K562 (cell line): ENCODE results near the gene MBP. TPM values are rescaled to one million over a fixed set of nuclear protein-coding genes. Genes with fewer than 3 reads are reported as not detected.

ENCODE experiments used
- ATAC-seq: fragments of 200-7000 bp; cut with Tn5 transposase; 3 replicates; pipeline ENCODE4 v1.9.1; 2020; ENCODE audit warnings: moderate library complexity
- BruUV-seq: library from RNA; stranded (reverse); fragments of 400-500 nt; replicated peaks from 2 replicates; lab custom pipeline; 2021; lab: Mats Ljungman, UMichigan
- CTCF ChIA-PET: fragments of 300-600 bp; formaldehyde crosslinking; extraction: SDS; loops from one replicate; lab custom pipeline; 2021; ENCODE audit warnings: low intra/inter-chr PET ratio; lab: Yijun Ruan, JAX
- POLR2A ChIA-PET: fragments of 300-600, 350-650 bp; sonication (Branson Sonifier 250); formaldehyde crosslinking; extraction: SDS; loops from one replicate; lab custom pipeline; 2021; ENCODE audit warnings: antibody characterized with exemption, inconsistent platforms; lab: Yijun Ruan, JAX
- DNase-seq, 4 experiments: peaks; one replicate each; pipeline versions ENCODE4 v3.0.0 to v3.0.0-alpha.2; 2011 to 2018; ENCODE audit warnings: low spot score in 3 of 4, mixed read lengths in 3 of 4; ENCODE audit errors: extremely low read depth in 1 of 4
- FAIRE-seq: peaks from 2 replicates; lab custom pipeline; 2011; peaks lifted over from hg19 to GRCh38; lab: Jason Lieb, UNC
- H2AFZ ChIP-seq: 2 replicates; pipeline ENCODE4 v1.6.0; 2011; ENCODE audit warnings: low read depth, low read length, control low read depth, inconsistent platforms
- H3K27ac ChIP-seq: fragments of 200-600 bp; 3 replicates; pipeline ENCODE4 v1.8.0; 2011; ENCODE audit warnings: low read depth, mild to moderate bottlenecking, control low read depth, inconsistent platforms, low read length, moderate library complexity, mixed read lengths; ENCODE audit errors: extremely low read depth
- H3K27me3 ChIP-seq, 2 experiments: fragments of 300-600 bp in 1 of 2; 2 replicates in 1 of 2; 3 replicates in 1 of 2; pipeline versions ENCODE4 v1.6.0 to v1.8.0; 2011; ENCODE audit warnings: inconsistent platforms in 2 of 2, low read length in 2 of 2, mild to moderate bottlenecking in 1 of 2, mixed read lengths in 1 of 2, moderate library complexity in 1 of 2; ENCODE audit not compliant: control insufficient read depth in 2 of 2, insufficient read depth in 2 of 2
- H3K36me3 ChIP-seq: fragments of 300-600 bp; 3 replicates; pipeline ENCODE4 v1.8.0; 2011; ENCODE audit warnings: mild to moderate bottlenecking, low read length, inconsistent platforms; ENCODE audit not compliant: control insufficient read depth, insufficient read depth
- H3K4me1 ChIP-seq, 2 experiments: fragments of 200-600 bp in 1 of 2; replicated peaks in 1 of 2; 2 replicates in 1 of 2; 3 replicates in 1 of 2; pipeline versions ENCODE4 v1.5.1 to v1.8.0; 2011; ENCODE audit warnings: inconsistent platforms in 2 of 2, low read length in 2 of 2, mild to moderate bottlenecking in 1 of 2, mixed read lengths in 1 of 2, moderate library complexity in 1 of 2; ENCODE audit not compliant: control insufficient read depth in 2 of 2, insufficient read depth in 2 of 2
- H3K4me2 ChIP-seq: 2 replicates; pipeline ENCODE4 v1.6.1; 2011; ENCODE audit warnings: low read length, control low read depth, inconsistent platforms, mixed read lengths; ENCODE audit not compliant: insufficient read depth
- H3K4me3 ChIP-seq: fragments of 200-600 bp; sonication (generic), shearing (Covaris generic); 2 replicates; pipeline ENCODE4 v1.5.1; 2016; ENCODE audit warnings: control low read depth, inconsistent platforms
- H3K79me2 ChIP-seq: fragments of 200-600 bp; 3 replicates; pipeline ENCODE4 v1.8.0; 2011; ENCODE audit warnings: low read length, inconsistent platforms; ENCODE audit not compliant: control insufficient read depth, insufficient read depth
- H3K9ac ChIP-seq, 2 experiments: 2 replicates each; pipeline versions ENCODE4 v1.6.0 to v1.6.1; 2011; ENCODE audit warnings: low read depth in 2 of 2, low read length in 2 of 2, control low read depth in 1 of 2, inconsistent platforms in 1 of 2, mild to moderate bottlenecking in 1 of 2, mixed read lengths in 1 of 2; ENCODE audit not compliant: insufficient read depth in 1 of 2
- H3K9me1 ChIP-seq: one replicate; pipeline ENCODE4 v1.6.0; 2011; ENCODE audit warnings: inconsistent platforms, mild to moderate bottlenecking, low read length, moderate library complexity; ENCODE audit not compliant: control insufficient read depth, insufficient read depth
- H3K9me3 ChIP-seq: replicated peaks from 2 replicates; pipeline ENCODE4 v1.5.1; 2011; ENCODE audit warnings: low read depth, low read length, inconsistent platforms; ENCODE audit not compliant: control insufficient read depth, insufficient read depth
- H4K20me1 ChIP-seq: replicated peaks from 2 replicates; pipeline ENCODE4 v1.6.1; 2011; ENCODE audit warnings: low read length, inconsistent platforms, mixed read lengths; ENCODE audit not compliant: control insufficient read depth, insufficient read depth
- CBFA2T2 ChIP-seq: fragments of 450-650 bp; conservative IDR thresholded peaks from 2 replicates; pipeline ENCODE4 v1.6.1; 2017; ENCODE audit warnings: mild to moderate bottlenecking
- CSDE1 ChIP-seq, 2 experiments: fragments of 450-650 bp; IDR thresholded peaks; 2 replicates each; pipeline ENCODE4 v1.6.1; 2016; ENCODE audit warnings: mild to moderate bottlenecking in 1 of 2
- E2F5 ChIP-seq: sonication (generic); formaldehyde crosslinking; IDR thresholded peaks from 2 replicates; pipeline ENCODE4 v1.8.0; 2022; ENCODE audit warnings: mild to moderate bottlenecking, missing genetic modification reagents
- ELK3 ChIP-seq: fragments of 450-650 bp; formaldehyde crosslinking; IDR thresholded peaks from 2 replicates; pipeline ENCODE4 v1.4.0; 2020; ENCODE audit warnings: mild to moderate bottlenecking
- PATZ1 ChIP-seq: fragments of 250-450 bp; sonication (Bioruptor Pico); IDR thresholded peaks from 2 replicates; pipeline ENCODE4 v1.5.0; 2020; ENCODE audit warnings: mild to moderate bottlenecking, borderline replicate concordance
- PHB2 ChIP-seq: fragments of 450-650 bp; IDR thresholded peaks from 2 replicates; pipeline ENCODE4 v1.6.1; 2017; ENCODE audit warnings: low read depth
- TAF15 ChIP-seq: fragments of 200-400 bp; formaldehyde crosslinking; IDR thresholded peaks from 2 replicates; pipeline ENCODE4 v1.6.1; 2017; ENCODE audit warnings: mild to moderate bottlenecking, low read depth, low read length, moderate library complexity
- YY1 ChIP-seq, 3 experiments: IDR thresholded peaks; 2 replicates each; pipeline ENCODE4 v1.6.1; 2011; ENCODE audit warnings: low read length in 2 of 3, mild to moderate bottlenecking in 2 of 3, moderate library complexity in 2 of 3, borderline replicate concordance in 1 of 3, control low read depth in 1 of 3, low read depth in 1 of 3; ENCODE audit not compliant: insufficient read depth in 3 of 3, insufficient replicate concordance in 2 of 3, control insufficient read depth in 1 of 3, insufficient read length in 1 of 3; ENCODE audit errors: extremely low read depth in 1 of 3
- WGBS: fragments of 100-300 bp; shearing (Covaris generic); methylation state at CpG from one replicate; pipeline ENCODE4 v1.1.6; 2016; ENCODE audit warnings: low coverage, mixed read lengths; ENCODE audit not compliant: insufficient coverage; ENCODE audit errors: missing lambda C conversion rate; 5-methylcytosine and 5-hydroxymethylcytosine counted together
- in situ Hi-C: fragments of 300-500 bp; cut with MboI; formaldehyde crosslinking; loops from 4 replicates; pipeline ENCODE4 v1.15.0; 2018; ENCODE audit warnings: inconsistent platforms, mixed read lengths
- intact Hi-C: fragments of 100-400 bp; cut with micrococcal nuclease; formaldehyde crosslinking; loops from 2 replicates; pipeline ENCODE4 v1.14.2; 2022
- polyA plus RNA-seq, 8 experiments: library from polyadenylated mRNA; depleted of rRNA in 4 of 8; stranded (reverse) in 5 of 8; unstranded in 3 of 8; fragments of >200 nt; fragmentation: Nextera tagmentation in 2 of 8; fragmentation: Illumina TruSeq in 1 of 8; extraction: Ambion mirVana in 2 of 8; extraction: Trizol in 1 of 8; gene quantifications; 2 replicates each; pipeline versions ENCODE4 v1.2.1 to v1.2.3, GENCODE V29; 2011 to 2014; ENCODE audit warnings: inconsistent platforms in 1 of 8, missing spikeins in 1 of 8
- total RNA-seq, 7 experiments: library from RNA; depleted of rRNA in 6 of 7; stranded (reverse); fragments of >200 nt in 6 of 7; fragmentation: Illumina TruSeq in 2 of 7; extraction: Trizol in 2 of 7; gene quantifications; 2 replicates each; pipeline versions ENCODE4 v1.2.1 to v1.2.3, GENCODE V29; 2011 to 2021; ENCODE audit warnings: low replicate concordance in 1 of 7

Gene MBP
- total and polyA plus RNA-seq, 9 of the 15 experiments (the other 6 are each of a cell fraction or from before 2014, with no cell fraction given): 0.09 TPM; not detected in 8

GRCh38 chr18:77146249-77147080, 13.9 kb upstream of the MBP start:
- H2AFZ ChIP-seq: no peak overlapping the region
- CTCF ChIA-PET: no interaction called here
- no peaks in the 10 kb centered on the region for H3K27me3 ChIP-seq
- intact Hi-C loops (no loop called here), in situ Hi-C loops (no loop called here)
- H3K4me1 ChIP-seq: no peaks in the 10 kb centered on the region
- FAIRE-seq (no peak), DNase-seq (no peak), ATAC-seq (no peak)
- no peaks in the 10 kb centered on the region for H3K79me2 ChIP-seq
- H3K36me3 ChIP-seq: no peaks in the 10 kb centered on the region
- no peak overlapping the region for H3K4me3 ChIP-seq
- TF ChIP-seq TAF15: no peak
- TF ChIP-seq ELK3 (CRISPR knock-in tag): no peak
- no peak for TF ChIP-seq CBFA2T2
- no peak for TF ChIP-seq CSDE1 (IDR thresholded peaks at IDR 0.05)
- no peak for TF ChIP-seq PHB2
- TF ChIP-seq E2F5 (CRISPR knock-in tag): no peak
- TF ChIP-seq PATZ1 (CRISPR knock-in tag): no peak
- no peak for TF ChIP-seq YY1 (IDR thresholded peaks at IDR 0.05; ENCODE audit: borderline replicate concordance in 1 of 3, control insufficient read depth in 1 of 3, extremely low read depth in 1 of 3, insufficient read depth in 3 of 3, insufficient read length in 1 of 3, insufficient replicate concordance in 2 of 3, low read depth in 1 of 3, low read length in 2 of 3)
- 0% methylated on average over 15 of the region's 16 CpGs for WGBS
- H3K4me2 ChIP-seq: no peak overlapping the region
- H3K27ac ChIP-seq: no peak overlapping the region
- H3K9me1 ChIP-seq: no peaks in the 10 kb centered on the region
- POLR2A ChIA-PET: no interaction called here
- H4K20me1 ChIP-seq: no peaks in the 10 kb centered on the region
- H3K9me3 ChIP-seq: no peaks in the 10 kb centered on the region
- H3K9ac ChIP-seq: no peak overlapping the region
- BruUV-seq: no TSS peak
